Anterior cingulate cortex (tissue), 58 donors: ENCODE results near the gene SOX14.

Source experiments
- DNase-seq, 58 donors: peaks; one replicate each; lab custom pipeline; 2025; lab: John Stamatoyannopoulos, UW

Gene SOX14

GRCh38 chr3:137764001-137764433 lies at the start of gene SOX14:
Gene SOX14, plus strand, starts transcription at chr3:137764315. Its CDS starts 470 bp downstream, at chr3:137764785.
- DNase-seq = no peak

GRCh38 chr3:137714551-137714950 lies 49.6 kb upstream of the SOX14 start:
- DNase-seq = no peak

GRCh38 chr3:137724240-137724639 lies 39.9 kb upstream of the SOX14 start:
- no peak for DNase-seq

GRCh38 chr3:137737208-137737607 lies 26.9 kb upstream of the SOX14 start:
- DNase-seq = no peak

GRCh38 chr3:137738710-137739109 lies 25.4 kb upstream of the SOX14 start:
- DNase-seq = no peak

GRCh38 chr3:137743608-137744007 lies 20.5 kb upstream of the SOX14 start:
- DNase-seq = no peak

- DNase-seq = no peak
Measured at GRCh38 chr3:137746808-137747207, 17.3 kb upstream of the SOX14 start.

GRCh38 chr3:137759505-137759904 lies 4.6 kb upstream of the SOX14 start:
- DNase-seq = no peak

- DNase-seq = no peak
Measured at GRCh38 chr3:137760341-137761098, 3.6 kb upstream of the SOX14 start.

- DNase-seq = no peak
Measured at GRCh38 chr3:137761099-137761562, 3.0 kb upstream of the SOX14 start.

- no peak for DNase-seq
Measured at GRCh38 chr3:137761563-137762503, 2.3 kb upstream of the SOX14 start.

- DNase-seq = no peak
Measured at GRCh38 chr3:137762674-137763593, 1.2 kb upstream of the SOX14 start.

GRCh38 chr3:137763594-137763938 lies 549 bp upstream of the SOX14 start:
- DNase-seq = no peak

GRCh38 chr3:137764563-137765309 lies 621 bp downstream of the SOX14 start:
- no peak for DNase-seq

- no peak for DNase-seq
Measured at GRCh38 chr3:137765310-137766033, 1.4 kb downstream of the SOX14 start.

- DNase-seq = no peak
Measured at GRCh38 chr3:137766041-137766875, 2.1 kb downstream of the SOX14 start.

GRCh38 chr3:137766876-137767537 lies 2.9 kb downstream of the SOX14 start:
- no peak for DNase-seq
